Caco-2 (cell line): ENCODE measurements around the gene KDM4C. TPM values are rescaled to one million over a fixed set of nuclear protein-coding genes. Genes with fewer than 3 reads are reported as not detected.

Source experiments
- BruUV-seq: library from RNA; stranded (reverse); fragments of 400-500 nt; replicated peaks from 2 replicates; lab custom pipeline; 2021; lab: Mats Ljungman, UMichigan
- CTCF ChIA-PET: fragments of 300-600 bp; sonication (Branson Sonifier 250); formaldehyde crosslinking; loops from one replicate; lab custom pipeline; 2022; ENCODE audit warnings: antibody characterized with exemption; lab: Charles Lee
- POLR2A ChIA-PET: fragments of 300-600 bp; sonication (Branson Sonifier 250); formaldehyde crosslinking; loops from one replicate; lab custom pipeline; 2022; ENCODE audit warnings: antibody characterized with exemption; lab: Charles Lee
- DNase-seq, 2 experiments: peaks; one replicate each; pipeline versions ENCODE4 v3.0.0 to v3.0.0-alpha.2; 2020 to 2022
- H3K27me3 ChIP-seq: replicated peaks from 2 replicates; pipeline ENCODE4 v1.6.0; 2011; ENCODE audit warnings: low read length; ENCODE audit not compliant: control insufficient read depth, insufficient read depth
- H3K36me3 ChIP-seq: 2 replicates; pipeline ENCODE4 v1.5.1; 2011; ENCODE audit warnings: low read length; ENCODE audit not compliant: control insufficient read depth, insufficient read depth
- H3K4me1 ChIP-seq: fragments of 250-450 bp; sonication (Bioruptor Pico); 2 replicates; pipeline ENCODE4 v1.5.1; 2020; ENCODE audit warnings: mild to moderate bottlenecking
- H3K4me3 ChIP-seq: 2 replicates; pipeline ENCODE4 v1.5.1; 2011; ENCODE audit warnings: low read depth, mild to moderate bottlenecking, control low read depth, low read length
- H3K9me3 ChIP-seq: fragments of 250-450 bp; sonication (Bioruptor Pico); 2 replicates; pipeline ENCODE4 v1.5.1; 2020; ENCODE audit warnings: mild to moderate bottlenecking, moderate library complexity
- H3K27ac Mint-ChIP-seq: one replicate; pipeline ENCODE4 v1.8.0; 2022; ENCODE audit warnings: mixed read lengths; ENCODE audit not compliant: unreplicated experiment
- H3K27me3 Mint-ChIP-seq: one replicate; pipeline ENCODE4 v1.8.0; 2022; ENCODE audit warnings: mixed read lengths; ENCODE audit not compliant: insufficient read depth, unreplicated experiment
- H3K36me3 Mint-ChIP-seq: one replicate; pipeline ENCODE4 v1.8.0; 2022; ENCODE audit warnings: mild to moderate bottlenecking, mixed read lengths; ENCODE audit not compliant: insufficient read depth, unreplicated experiment
- H3K4me1 Mint-ChIP-seq: one replicate; pipeline ENCODE4 v1.8.0; 2022; ENCODE audit warnings: low read depth, mixed read lengths; ENCODE audit not compliant: unreplicated experiment
- H3K4me3 Mint-ChIP-seq: one replicate; pipeline ENCODE4 v1.8.0; 2022; ENCODE audit warnings: mild to moderate bottlenecking, moderate library complexity, mixed read lengths; ENCODE audit not compliant: unreplicated experiment
- H3K9me3 Mint-ChIP-seq: one replicate; pipeline ENCODE4 v1.8.0; 2022; ENCODE audit warnings: mixed read lengths; ENCODE audit not compliant: unreplicated experiment
- CTCF ChIP-seq, 2 experiments: fragments of 200-600 bp in 1 of 2; IDR thresholded peaks; 1 replicate in 1 of 2; 2 replicates in 1 of 2; pipeline versions ENCODE4 v1.5.1 to v1.8.0; 2011 to 2022; ENCODE audit warnings: antibody characterized with exemption in 1 of 2, control low read depth in 1 of 2, inconsistent platforms in 1 of 2, low read depth in 1 of 2, low read length in 1 of 2, mild to moderate bottlenecking in 1 of 2, moderate library complexity in 1 of 2; ENCODE audit not compliant: insufficient read depth in 1 of 2, severe bottlenecking in 1 of 2, unreplicated experiment in 1 of 2
- intact Hi-C: fragments of 100-400 bp; cut with micrococcal nuclease; formaldehyde crosslinking; loops from one replicate; pipeline ENCODE4 v1.10.0; 2022; ENCODE audit not compliant: unreplicated experiment
- total RNA-seq: library from RNA; stranded (reverse); gene quantifications from 2 replicates; pipeline ENCODE4 v1.2.3, GENCODE V29; 2022

Gene KDM4C
- total RNA-seq, 1 experiment from 2014 or later, result 40.3 TPM

GRCh38 chr9:6893350-6894131, 135.8 kb downstream of the KDM4C start:
- H3K36me3 Mint-ChIP-seq, result peaks cover 18% of the 10 kb centered on the region
- H3K27ac Mint-ChIP-seq, result no peak overlapping the region
- H3K9me3 Mint-ChIP-seq, result peaks cover 10% of the 10 kb centered on the region
- no peaks in the 10 kb centered on the region for H3K27me3 ChIP-seq
- H3K4me3 ChIP-seq, result no peak overlapping the region
- no peaks in the 10 kb centered on the region for H3K36me3 ChIP-seq
- no peak for DNase-seq
- H3K27me3 Mint-ChIP-seq, result no peaks in the 10 kb centered on the region
- BruUV-seq, result no TSS peak
- H3K4me3 Mint-ChIP-seq, result no peak overlapping the region
- peaks cover 38% of the 10 kb centered on the region for H3K4me1 ChIP-seq
- peaks cover 11% of the 10 kb centered on the region for H3K4me1 Mint-ChIP-seq
- intact Hi-C loops, result no loop called here
- ChIA-PET POLR2A (no interaction called here), CTCF (no interaction called here)
- H3K9me3 ChIP-seq, result no peaks in the 10 kb centered on the region
- no peak for TF ChIP-seq CTCF (IDR thresholded peaks at IDR 0.05; ENCODE audit: insufficient read depth in 1 of 2, low read depth in 1 of 2, low read length in 1 of 2, severe bottlenecking in 1 of 2, unreplicated experiment in 1 of 2)

GRCh38 chr9:6894135-6894534, 136.4 kb downstream of the KDM4C start:
- intact Hi-C loops, result no loop called here
- no peaks in the 10 kb centered on the region for H3K36me3 ChIP-seq
- no peaks in the 10 kb centered on the region for H3K27me3 Mint-ChIP-seq
- no peaks in the 10 kb centered on the region for H3K27me3 ChIP-seq
- H3K9me3 ChIP-seq, result no peaks in the 10 kb centered on the region
- peaks cover 18% of the 10 kb centered on the region for H3K36me3 Mint-ChIP-seq
- peaks cover 15% of the 10 kb centered on the region for H3K4me1 Mint-ChIP-seq
- no TSS peak for BruUV-seq
- ChIA-PET POLR2A (no interaction called here), CTCF (no interaction called here)
- H3K4me3 ChIP-seq, result no peak overlapping the region
- no peak overlapping the region for H3K4me3 Mint-ChIP-seq
- H3K9me3 Mint-ChIP-seq, result peaks cover 10% of the 10 kb centered on the region
- no peak for DNase-seq
- no peak for TF ChIP-seq CTCF (IDR thresholded peaks at IDR 0.05; ENCODE audit: insufficient read depth in 1 of 2, low read depth in 1 of 2, low read length in 1 of 2, severe bottlenecking in 1 of 2, unreplicated experiment in 1 of 2)
- H3K27ac Mint-ChIP-seq, result no peak overlapping the region
- H3K4me1 ChIP-seq, result peaks cover 44% of the 10 kb centered on the region

GRCh38 chr9:6895754-6896153, 138.0 kb downstream of the KDM4C start:
- TF ChIP-seq CTCF (IDR thresholded peaks at IDR 0.05; ENCODE audit: insufficient read depth in 1 of 2, low read depth in 1 of 2, low read length in 1 of 2, severe bottlenecking in 1 of 2, unreplicated experiment in 1 of 2), result no peak
- intact Hi-C loops, result loop anchor here (5.0 kb wide), 1 partner anchor 48 kb away; no protein-coding TSS in a partner anchor
- H3K36me3 ChIP-seq, result no peaks in the 10 kb centered on the region
- no peak overlapping the region for H3K4me3 Mint-ChIP-seq
- no peak overlapping the region for H3K4me3 ChIP-seq
- peaks cover 3% of the 10 kb centered on the region for H3K9me3 Mint-ChIP-seq
- H3K4me1 ChIP-seq, result peaks cover 60% of the 10 kb centered on the region
- ChIA-PET CTCF (no interaction called here), POLR2A (no interaction called here)
- no peaks in the 10 kb centered on the region for H3K27me3 ChIP-seq
- no peaks in the 10 kb centered on the region for H3K27me3 Mint-ChIP-seq
- DNase-seq, result no peak
- H3K4me1 Mint-ChIP-seq, result peaks cover 27% of the 10 kb centered on the region
- no TSS peak for BruUV-seq
- H3K27ac Mint-ChIP-seq, result no peak overlapping the region
- no peaks in the 10 kb centered on the region for H3K9me3 ChIP-seq
- H3K36me3 Mint-ChIP-seq, result peaks cover 8% of the 10 kb centered on the region
